ENCODE results near the gene IFFO2. TPM values are rescaled to one million over a fixed set of nuclear protein-coding genes. Genes with fewer than 3 reads are reported as not detected.
"Not testable (repeated sequence)": the region's sequence is repeated elsewhere in the genome, so short reads cannot be mapped to it uniquely, and the experiment has no call there.

The IFFO2 gene
- total RNA-seq, 1 donor = 3.3 TPM

DNA sequence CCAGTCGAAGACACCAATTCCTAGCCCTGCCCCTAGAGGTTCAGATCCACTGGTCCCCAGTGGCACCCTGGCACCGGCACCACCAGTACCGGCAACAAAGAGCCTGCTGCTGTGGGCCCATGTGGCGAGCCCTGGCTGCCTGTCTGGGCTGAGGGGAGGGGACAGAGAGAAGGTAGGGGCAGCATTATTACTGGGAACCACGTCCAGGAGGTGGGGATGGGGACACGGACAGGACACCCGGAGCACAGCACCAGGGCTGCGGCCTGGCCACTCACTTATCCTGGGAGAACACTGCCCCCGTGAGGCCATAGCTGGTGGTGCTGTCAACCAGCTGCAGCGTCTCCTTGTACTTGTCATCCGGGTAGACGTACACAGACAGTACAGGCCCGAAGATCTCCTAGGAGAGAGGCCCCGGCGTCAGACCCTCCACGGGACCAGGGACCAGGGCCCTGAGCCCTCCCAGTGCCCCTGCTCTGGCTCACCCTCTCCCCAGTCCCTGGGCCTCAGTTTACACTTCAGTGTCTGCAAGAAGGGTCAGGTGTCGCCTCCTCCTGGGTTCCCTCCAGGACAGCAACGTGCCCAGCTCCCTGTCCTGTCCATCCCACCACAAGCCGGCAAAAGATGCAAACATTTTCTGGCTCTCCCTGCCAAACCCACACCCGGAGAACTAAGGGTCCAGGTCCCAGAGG is 81.2 kb downstream of the IFFO2 start:
- TF ChIP-seq, protein P1, sequence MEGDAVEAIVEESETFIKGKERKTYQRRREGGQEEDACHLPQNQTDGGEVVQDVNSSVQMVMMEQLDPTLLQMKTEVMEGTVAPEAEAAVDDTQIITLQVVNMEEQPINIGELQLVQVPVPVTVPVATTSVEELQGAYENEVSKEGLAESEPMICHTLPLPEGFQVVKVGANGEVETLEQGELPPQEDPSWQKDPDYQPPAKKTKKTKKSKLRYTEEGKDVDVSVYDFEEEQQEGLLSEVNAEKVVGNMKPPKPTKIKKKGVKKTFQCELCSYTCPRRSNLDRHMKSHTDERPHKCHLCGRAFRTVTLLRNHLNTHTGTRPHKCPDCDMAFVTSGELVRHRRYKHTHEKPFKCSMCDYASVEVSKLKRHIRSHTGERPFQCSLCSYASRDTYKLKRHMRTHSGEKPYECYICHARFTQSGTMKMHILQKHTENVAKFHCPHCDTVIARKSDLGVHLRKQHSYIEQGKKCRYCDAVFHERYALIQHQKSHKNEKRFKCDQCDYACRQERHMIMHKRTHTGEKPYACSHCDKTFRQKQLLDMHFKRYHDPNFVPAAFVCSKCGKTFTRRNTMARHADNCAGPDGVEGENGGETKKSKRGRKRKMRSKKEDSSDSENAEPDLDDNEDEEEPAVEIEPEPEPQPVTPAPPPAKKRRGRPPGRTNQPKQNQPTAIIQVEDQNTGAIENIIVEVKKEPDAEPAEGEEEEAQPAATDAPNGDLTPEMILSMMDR (IDR thresholded peaks at IDR 0.05; ENCODE audit: insufficient read depth, low read length) = peak; percentile 90

DNA sequence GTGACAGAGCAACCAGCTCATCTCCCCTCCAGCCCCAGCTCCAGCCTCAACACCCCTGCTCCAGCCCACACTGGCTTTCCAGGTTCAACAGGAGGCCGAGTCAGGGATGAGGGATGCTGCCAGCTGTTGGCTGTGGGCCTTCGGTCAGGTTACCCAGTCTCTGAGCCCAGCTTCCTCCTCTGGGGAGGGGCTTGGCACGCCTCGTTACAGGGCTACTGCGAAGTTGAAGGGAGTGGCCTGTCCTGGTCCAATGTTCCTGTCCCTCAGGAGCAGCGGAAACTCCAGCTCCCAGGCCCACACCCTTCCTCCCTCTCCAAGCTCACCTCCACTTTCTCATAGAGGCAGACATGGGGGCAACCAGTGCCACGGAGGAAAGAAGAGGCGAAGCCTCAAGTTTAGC is 81.9 kb downstream of the IFFO2 start:
- DNase-seq (ENCODE audit: low read depth) = peak; percentile 8
- TF ChIP-seq, protein P1 (IDR thresholded peaks at IDR 0.05; ENCODE audit: insufficient read depth, low read length) = no peak

More for the DNA sequence above, 81.2 kb downstream of the IFFO2 start:
- H3K4me3 ChIP-seq (ENCODE audit: low read depth, low read length) = no peak overlapping the region
- peak; percentile 83 for DNase-seq (ENCODE audit: low read depth)

DNA sequence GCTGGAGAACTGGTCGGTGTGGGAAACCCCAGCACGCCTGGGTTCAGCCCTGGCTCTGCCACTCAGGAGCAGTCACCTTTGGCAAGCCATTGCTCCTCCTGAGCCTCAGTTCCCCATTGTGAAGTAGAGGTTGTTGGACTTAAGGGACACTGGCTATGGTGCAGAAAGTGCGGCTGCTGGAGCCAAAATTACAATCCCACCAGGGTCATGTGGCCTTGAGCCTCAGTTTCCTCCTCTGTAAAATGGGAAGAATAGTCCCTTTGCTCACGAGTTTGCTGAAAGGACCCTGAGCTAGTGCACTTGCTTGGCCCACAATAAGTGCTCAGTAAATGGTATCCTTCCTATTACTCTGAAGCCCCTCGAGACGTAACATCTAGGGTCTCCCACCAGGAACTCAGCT is 82.4 kb downstream of the IFFO2 start:
- H3K4me3 ChIP-seq (ENCODE audit: low read depth, low read length) = no peak overlapping the region
- no peak for DNase-seq (ENCODE audit: low read depth)
- TF ChIP-seq, protein P1 (IDR thresholded peaks at IDR 0.05; ENCODE audit: insufficient read depth, low read length) = no peak

More for the DNA sequence above, 81.9 kb downstream of the IFFO2 start:
- H3K4me3 ChIP-seq (ENCODE audit: low read depth, low read length) = no peak overlapping the region

DNA sequence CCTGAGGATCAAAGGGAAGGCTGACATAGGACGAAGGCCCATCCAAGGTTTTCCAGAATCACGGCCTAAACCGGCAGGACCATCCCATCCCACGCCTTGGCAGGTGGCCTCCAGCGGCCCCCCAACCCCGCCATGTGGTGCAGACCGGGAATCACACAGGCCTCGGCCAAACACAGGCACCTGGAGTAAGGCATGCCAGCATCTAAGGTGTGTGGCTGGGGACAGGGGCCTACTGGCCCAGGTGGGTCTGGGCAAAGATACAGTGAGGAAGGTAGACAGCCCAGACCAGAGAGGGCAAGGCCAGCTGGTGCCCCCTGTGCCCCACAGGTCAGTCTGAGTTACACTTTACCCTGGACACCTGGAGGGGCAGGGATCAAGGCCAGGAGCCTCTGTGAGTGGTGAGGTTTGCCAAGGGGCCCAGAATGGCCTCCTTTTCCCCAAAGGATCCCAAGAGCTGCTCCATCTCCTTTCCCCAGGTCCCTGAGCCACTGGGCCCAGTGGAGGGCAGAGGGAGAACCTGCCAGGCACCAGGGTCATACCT is 84.3 kb downstream of the IFFO2 start:
- H3K4me3 ChIP-seq (ENCODE audit: low read depth, low read length) = no peak overlapping the region
- no peak for DNase-seq (ENCODE audit: low read depth)

DNA sequence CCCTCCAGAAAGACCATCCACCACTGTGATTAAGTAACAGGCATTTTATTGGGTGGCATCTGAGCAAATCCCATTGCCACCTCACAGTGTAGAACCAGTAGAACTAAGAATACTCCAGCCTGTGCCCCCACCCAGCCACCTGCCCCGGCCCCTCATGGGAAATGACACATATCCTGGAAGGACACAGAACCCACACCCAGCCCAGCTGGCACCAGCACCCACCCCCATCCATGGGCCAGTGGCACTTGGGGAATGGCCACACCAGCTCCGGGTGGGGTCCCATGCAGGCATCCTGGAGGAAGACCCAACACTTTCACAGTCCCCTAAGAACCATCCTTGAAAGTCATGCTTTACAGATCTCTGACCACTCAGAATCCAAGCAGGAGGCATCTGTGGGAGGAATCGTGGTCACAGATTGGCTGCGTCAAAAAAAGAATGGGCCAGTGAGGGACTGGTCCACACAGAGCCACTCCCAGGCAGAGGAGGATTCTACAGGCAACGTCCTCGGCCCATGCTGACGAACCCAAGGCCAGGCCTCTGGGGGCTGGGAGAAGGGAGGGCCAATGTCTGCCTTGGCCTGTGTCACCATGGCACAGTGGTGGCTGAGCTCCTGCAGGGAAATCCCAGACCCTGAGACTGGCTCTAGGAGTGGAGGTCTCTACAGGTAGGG is 84.9 kb downstream of the IFFO2 start:
- TF ChIP-seq, protein P1 (IDR thresholded peaks at IDR 0.05; ENCODE audit: insufficient read depth, low read length) = no peak
- no peak for DNase-seq (ENCODE audit: low read depth)
- no peak overlapping the region for H3K4me3 ChIP-seq (ENCODE audit: low read depth, low read length)

More for the DNA sequence above, 84.3 kb downstream of the IFFO2 start:
- TF ChIP-seq, protein P1 (IDR thresholded peaks at IDR 0.05; ENCODE audit: insufficient read depth, low read length) = no peak

DNA sequence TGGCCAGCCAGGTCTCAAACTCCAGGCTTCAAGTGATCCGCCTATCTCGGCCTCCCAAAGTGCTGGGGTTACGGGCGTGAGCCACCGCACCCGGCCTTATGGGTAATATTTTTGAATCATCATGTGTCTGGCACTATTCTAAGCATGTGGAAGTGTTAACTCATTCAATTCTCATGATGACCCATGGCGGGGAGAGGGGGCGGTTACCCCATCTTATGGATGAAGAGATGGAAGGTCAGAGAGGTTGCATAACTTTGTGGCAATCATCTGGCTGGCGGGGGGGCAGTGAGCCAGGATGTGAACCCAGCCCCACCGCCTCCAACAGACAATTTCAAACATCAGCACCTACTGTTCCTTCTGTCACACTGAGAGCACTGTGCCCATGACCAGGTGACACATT is 85.5 kb downstream of the IFFO2 start:
- TF ChIP-seq, protein P1 (IDR thresholded peaks at IDR 0.05; ENCODE audit: insufficient read depth, low read length) = no peak
- no peak for DNase-seq (ENCODE audit: low read depth)

DNA sequence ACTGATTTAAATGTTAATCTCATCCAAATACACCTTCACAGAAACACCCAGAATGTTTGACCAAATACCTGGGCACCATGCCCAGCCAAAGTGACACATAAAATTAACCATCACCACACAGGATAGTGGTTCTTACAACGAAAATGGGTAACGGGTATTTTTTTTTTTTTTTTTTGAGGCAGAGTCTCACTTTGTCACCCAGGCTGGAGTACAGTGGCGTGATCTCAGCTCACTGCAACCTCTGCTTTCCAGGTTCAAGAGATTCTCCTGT is 85.9 kb downstream of the IFFO2 start:
- not testable (repeated sequence) for DNase-seq (ENCODE audit: low read depth); H3K4me3 ChIP-seq (ENCODE audit: low read depth, low read length)

More for the DNA sequence above, 85.5 kb downstream of the IFFO2 start:
- no peak overlapping the region for H3K4me3 ChIP-seq (ENCODE audit: low read depth, low read length)
